Measurements from ENCODE around the gene LEP. TPM values are rescaled to one million over a fixed set of nuclear protein-coding genes. Genes with fewer than 3 reads are reported as not detected.

LEP gene
- total RNA-seq, 1 experiment from 2014 or later, result not detected

- H3T11ph ChIP-seq (ENCODE audit: low read length), result no peak overlapping the region
- H4K20me1 ChIP-seq (ENCODE audit: control insufficient read depth, insufficient read depth, insufficient read length), result no peaks in the 10 kb centered on the region
- 0 out of 2 replicates have a peak, but pooled peaks cover 4% of the 10 kb centered on the region for H3K4me1 ChIP-seq (ENCODE audit: insufficient read depth, low read length)
- H2BK20ac ChIP-seq (ENCODE audit: low read depth, low read length, poor library complexity, severe bottlenecking), result no peak overlapping the region
- H3K14ac ChIP-seq (ENCODE audit: insufficient read depth, low read length), result no peak overlapping the region
- H2AFZ ChIP-seq (ENCODE audit: low read length), result no peak overlapping the region
- Mint-ChIP-seq H3K36me3 (ENCODE audit: insufficient read depth in 1 of 3, low read depth in 3 of 3) (no peaks in the 10 kb centered on the region), H3K27ac (no peak overlapping the region), H3K4me3 (peak overlapping the region; percentile 50 to 76; a peak in 4 of 5 replicates), H3K27me3 (ENCODE audit: low read depth) (peaks cover 90% of the 10 kb centered on the region), H3K9me3 (peaks cover 2 to 4% of the 10 kb centered on the region in 2 experiments; a peak in 4 of 5 replicates), H3K4me1 (peaks cover 20 to 31% of the 10 kb centered on the region in 2 experiments)
- DNase-seq, result peak; percentile 17
- H2BK120ac ChIP-seq (ENCODE audit: low read depth, low read length, poor library complexity, severe bottlenecking), result no peak overlapping the region
- no peak overlapping the region for H3K27ac ChIP-seq (ENCODE audit: insufficient read length, low read depth, low read length)
- no CpG with 5 or more reads among the region's 10 CpGs for WGBS (ENCODE audit: extremely low coverage, insufficient read length, low lambda C conversion rate)
- H2AK5ac ChIP-seq (ENCODE audit: insufficient read length, low read length), result no peak overlapping the region
- H3K27me3 ChIP-seq (ENCODE audit: insufficient read depth, low read length), result peaks cover 15% of the 10 kb centered on the region
- H2BK5ac ChIP-seq (ENCODE audit: insufficient read length, low read length), result no peak overlapping the region
- no peak overlapping the region for H2BK12ac ChIP-seq (ENCODE audit: insufficient read length, low read depth, low read length)
- no peak overlapping the region for H2BK15ac ChIP-seq (ENCODE audit: low read depth, low read length)
- no peaks in the 10 kb centered on the region for H3K79me1 ChIP-seq (ENCODE audit: insufficient read depth, low read depth, low read length, poor library complexity, severe bottlenecking)
- H4K8ac ChIP-seq (replicated peaks; ENCODE audit: insufficient read length, low read depth, low read length), result no peak overlapping the region
- no peaks in the 10 kb centered on the region for H3K9me3 ChIP-seq (ENCODE audit: control insufficient read depth, low read depth, low read length)
- H3K18ac ChIP-seq (ENCODE audit: insufficient read length, low read depth, low read length), result no peak overlapping the region
- no peak overlapping the region for H3K56ac ChIP-seq (ENCODE audit: insufficient read length, low read depth, low read length)
- no peak overlapping the region for H4K91ac ChIP-seq (ENCODE audit: insufficient read length, low read depth, low read length)
- H4K5ac ChIP-seq (ENCODE audit: insufficient read length, low read depth, low read length), result no peak overlapping the region
- no peaks in the 10 kb centered on the region for H3K79me2 ChIP-seq (ENCODE audit: insufficient read depth, low read length)
- H3K9ac ChIP-seq (ENCODE audit: extremely low read depth, insufficient read length, low read length), result no peak overlapping the region
- H3K4ac ChIP-seq (ENCODE audit: low read depth, low read length), result no peak overlapping the region
- no peak for TF ChIP-seq CTCF (conservative IDR thresholded peaks at IDR 0.05)
- H3K23me2 ChIP-seq (ENCODE audit: insufficient read length, low read depth, low read length, poor library complexity, severe bottlenecking), result peaks cover 5% of the 10 kb centered on the region
- no peak overlapping the region for H3K23ac ChIP-seq (ENCODE audit: insufficient read length, low read depth, low read length)
- no peak overlapping the region for H3K4me2 ChIP-seq (ENCODE audit: insufficient read depth, insufficient read length, low read length)
These were observed 38.7 kb upstream of the LEP start for GRCh38 chr7:128202287-128202957.

Measured in H9 (cell line).